HCT116 (cell line): ENCODE measurements around the gene INPP5D.

Source experiments
- ATF3 ChIP-seq: IDR thresholded peaks from 2 replicates; pipeline ENCODE4 v1.6.1; 2012
- CEBPB ChIP-seq: IDR thresholded peaks from 2 replicates; pipeline ENCODE4 v1.6.1; 2012; ENCODE audit warnings: low read depth
- CTCF ChIP-seq, 3 experiments: fragments of 200-600 bp in 1 of 3; sonication (generic) in 1 of 3; IDR thresholded peaks in 2 of 3; conservative IDR thresholded peaks in 1 of 3; 2 replicates each; pipeline ENCODE4 v1.5.1; 2012 to 2017; ENCODE audit warnings: low read depth in 2 of 3, low read length in 2 of 3, antibody characterized with exemption in 1 of 3, borderline replicate concordance in 1 of 3, control low read depth in 1 of 3, mild to moderate bottlenecking in 1 of 3, mixed read lengths in 1 of 3, mixed run types in 1 of 3, moderate library complexity in 1 of 3; ENCODE audit not compliant: insufficient read depth in 1 of 3
- EGR1 ChIP-seq: IDR thresholded peaks from 2 replicates; pipeline ENCODE4 v1.6.1; 2012; ENCODE audit warnings: low read depth
- EZH2phosphoT487 ChIP-seq: fragments of 200-600 bp; IDR thresholded peaks from 2 replicates; pipeline ENCODE4 v1.6.1; 2018; ENCODE audit warnings: antibody characterized with exemption, borderline replicate concordance
- JUND ChIP-seq: IDR thresholded peaks from 2 replicates; pipeline ENCODE4 v1.6.1; 2012
- MAX ChIP-seq: IDR thresholded peaks from 2 replicates; pipeline ENCODE4 v1.6.1; 2012
- POLR2A ChIP-seq: IDR thresholded peaks from 2 replicates; pipeline ENCODE4 v1.7.0; 2011; ENCODE audit warnings: borderline replicate concordance; ENCODE audit not compliant: insufficient read depth, insufficient read length; ENCODE audit errors: extremely low read depth
- POLR2AphosphoS5 ChIP-seq: IDR thresholded peaks from 2 replicates; pipeline ENCODE4 v1.6.1; 2011; ENCODE audit warnings: mild to moderate bottlenecking, low read depth, low read length, moderate library complexity
- REST ChIP-seq: IDR thresholded peaks from 2 replicates; pipeline ENCODE4 v1.6.1; 2012; ENCODE audit warnings: low read depth
- ZBTB33 ChIP-seq: IDR thresholded peaks from 2 replicates; pipeline ENCODE4 v1.6.1; 2011; ENCODE audit warnings: mild to moderate bottlenecking, low read length, moderate library complexity; ENCODE audit not compliant: insufficient replicate concordance; ENCODE audit errors: extremely low read depth

GRCh38 chr2:233096006-233096405 is 35.9 kb downstream of the INPP5D start:
- TF ChIP-seq MAX (no peak), CTCF (IDR thresholded peaks at IDR 0.05 in 2 of 3, conservative IDR thresholded peaks at IDR 0.05 in 1 of 3; ENCODE audit: borderline replicate concordance in 1 of 3, insufficient read depth in 1 of 3, low read depth in 2 of 3, low read length in 2 of 3) (no peak), ZBTB33 (no peak), POLR2AphosphoS5 (no peak), ATF3 (no peak), EGR1 (no peak), EZH2phosphoT487 (no peak), CEBPB (no peak), REST (no peak), JUND (no peak), POLR2A (no peak)
